Effector CD4-positive, alpha-beta T cell (primary cell): ENCODE data around the gene IRX6.

ENCODE experiments used
- DNase-seq: peaks from one replicate; pipeline ENCODE4 v3.0.0-alpha.2; 2020

Gene IRX6

GRCh38 chr16:55324285-55325079 is 479 bp downstream of the IRX6 start:
- no peak for DNase-seq

DNA sequence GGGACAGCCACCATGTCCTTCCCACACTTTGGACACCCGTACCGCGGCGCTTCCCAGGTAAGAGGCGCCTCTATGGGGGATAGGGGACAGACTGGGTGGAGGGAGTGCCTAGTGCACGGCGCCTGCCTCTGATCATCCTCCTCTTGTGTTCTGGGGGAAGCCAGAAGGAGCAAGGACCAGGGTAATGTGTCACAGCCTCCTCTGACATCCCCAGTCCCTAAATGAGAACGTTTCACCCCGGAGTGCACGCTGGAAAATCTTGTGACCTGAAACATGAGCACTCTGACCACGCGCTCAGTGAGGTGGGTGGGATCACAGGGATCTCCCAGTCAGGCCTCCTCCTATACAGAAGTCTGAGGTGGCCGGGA is 1.1 kb downstream of the IRX6 start:
- DNase-seq, result no peak

DNA sequence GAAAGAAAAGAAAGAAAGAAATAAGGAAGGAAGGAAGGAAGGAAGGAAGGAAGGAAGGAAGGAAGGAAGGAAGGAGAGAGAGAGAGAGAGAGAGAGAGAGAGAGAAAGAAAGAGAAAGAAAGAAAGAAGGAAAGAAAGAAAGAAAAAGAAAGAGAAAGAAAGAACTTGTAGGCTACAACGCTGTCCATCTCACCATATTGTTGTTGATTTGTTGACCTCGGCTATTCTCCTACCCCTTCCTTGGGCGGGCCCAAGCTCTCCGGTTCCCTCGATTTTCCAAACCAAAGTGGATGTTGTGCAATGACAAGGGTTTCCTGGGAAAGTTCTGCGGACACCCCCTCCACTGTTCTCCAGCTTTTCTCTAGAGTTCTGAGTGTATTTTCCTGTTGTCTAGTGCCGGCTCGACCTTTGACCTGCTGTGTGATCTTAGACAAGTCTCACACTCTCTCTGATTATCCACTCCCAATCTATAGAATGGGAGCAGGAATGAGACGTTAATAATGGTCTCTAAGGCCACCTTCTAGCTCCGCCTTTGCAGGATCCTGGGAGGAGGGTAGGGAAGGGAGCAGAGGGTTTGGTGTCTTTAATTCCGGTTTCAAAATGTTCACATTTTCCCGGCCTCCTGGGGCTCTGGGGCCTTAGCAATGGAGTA is 1.6 kb downstream of the IRX6 start:
- no peak for DNase-seq

DNA sequence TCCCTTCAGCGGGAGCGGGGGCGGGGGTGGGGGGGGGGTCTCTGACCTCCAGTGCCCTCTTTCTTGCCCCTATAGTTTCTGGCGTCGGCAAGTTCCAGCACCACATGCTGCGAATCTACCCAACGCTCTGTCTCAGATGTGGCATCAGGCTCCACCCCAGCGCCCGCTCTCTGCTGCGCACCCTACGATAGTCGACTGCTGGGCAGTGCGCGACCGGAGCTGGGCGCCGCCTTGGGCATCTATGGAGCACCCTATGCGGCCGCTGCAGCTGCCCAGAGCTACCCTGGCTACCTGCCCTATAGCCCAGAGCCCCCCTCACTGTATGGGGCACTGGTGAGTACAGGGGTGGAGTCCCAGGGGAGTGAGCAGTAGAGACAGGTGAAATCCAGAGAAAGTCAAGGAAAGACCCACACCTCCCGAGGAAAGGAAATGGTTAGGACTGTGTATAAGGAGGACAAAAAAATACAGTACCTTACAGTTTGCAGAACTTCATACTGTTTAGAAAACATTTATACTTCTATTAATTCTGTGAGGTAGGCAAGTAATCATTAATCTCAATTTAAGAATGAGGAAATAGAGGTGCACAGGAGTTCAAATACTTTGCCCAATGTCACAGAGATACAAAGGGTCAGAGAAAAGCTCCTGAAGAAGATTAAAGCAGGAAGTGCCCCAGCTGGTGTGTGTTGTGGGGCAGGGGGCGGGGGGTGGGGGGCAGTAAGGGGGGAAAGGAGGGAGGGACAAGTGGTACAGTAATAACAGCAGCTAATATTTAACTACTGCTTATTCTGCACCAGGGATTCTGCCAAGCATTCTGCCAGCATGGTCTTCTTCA is 2.5 kb downstream of the IRX6 start:
- no peak for DNase-seq

- no peak for DNase-seq
Observed at GRCh38 chr16:55328611-55329569, 4.9 kb downstream of the IRX6 start.

DNA sequence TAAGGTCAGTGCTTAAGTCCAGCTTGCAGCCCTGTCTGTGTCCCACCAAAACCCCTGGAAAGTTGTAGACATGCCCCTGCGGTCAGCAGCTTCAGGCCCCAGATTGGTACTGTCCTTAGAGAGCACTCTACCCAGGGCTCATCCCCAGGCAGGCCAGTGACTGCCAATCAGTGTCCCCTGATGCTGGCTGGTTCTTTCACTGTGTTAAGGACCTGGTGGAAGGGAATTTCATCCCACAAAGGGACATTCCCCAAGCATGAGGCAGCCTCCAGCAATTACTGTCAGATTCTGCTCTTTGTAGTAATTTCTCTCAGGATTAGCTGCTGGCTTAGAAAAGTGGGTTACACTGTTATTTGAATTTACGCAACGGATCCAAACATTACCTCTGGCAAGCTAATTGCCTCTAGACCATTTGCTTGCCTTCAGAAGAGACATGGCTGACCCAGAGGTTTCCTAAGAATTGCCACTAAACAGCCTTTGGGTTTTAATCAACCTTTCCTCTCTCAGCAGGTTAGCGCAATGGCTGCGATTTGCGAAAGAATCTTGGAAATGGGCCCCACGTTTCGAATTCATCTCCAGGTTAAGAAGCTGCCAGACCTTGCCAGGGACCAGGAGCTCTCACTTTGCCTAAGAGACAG is 5.9 kb downstream of the IRX6 start:
- DNase-seq, result no peak

DNA sequence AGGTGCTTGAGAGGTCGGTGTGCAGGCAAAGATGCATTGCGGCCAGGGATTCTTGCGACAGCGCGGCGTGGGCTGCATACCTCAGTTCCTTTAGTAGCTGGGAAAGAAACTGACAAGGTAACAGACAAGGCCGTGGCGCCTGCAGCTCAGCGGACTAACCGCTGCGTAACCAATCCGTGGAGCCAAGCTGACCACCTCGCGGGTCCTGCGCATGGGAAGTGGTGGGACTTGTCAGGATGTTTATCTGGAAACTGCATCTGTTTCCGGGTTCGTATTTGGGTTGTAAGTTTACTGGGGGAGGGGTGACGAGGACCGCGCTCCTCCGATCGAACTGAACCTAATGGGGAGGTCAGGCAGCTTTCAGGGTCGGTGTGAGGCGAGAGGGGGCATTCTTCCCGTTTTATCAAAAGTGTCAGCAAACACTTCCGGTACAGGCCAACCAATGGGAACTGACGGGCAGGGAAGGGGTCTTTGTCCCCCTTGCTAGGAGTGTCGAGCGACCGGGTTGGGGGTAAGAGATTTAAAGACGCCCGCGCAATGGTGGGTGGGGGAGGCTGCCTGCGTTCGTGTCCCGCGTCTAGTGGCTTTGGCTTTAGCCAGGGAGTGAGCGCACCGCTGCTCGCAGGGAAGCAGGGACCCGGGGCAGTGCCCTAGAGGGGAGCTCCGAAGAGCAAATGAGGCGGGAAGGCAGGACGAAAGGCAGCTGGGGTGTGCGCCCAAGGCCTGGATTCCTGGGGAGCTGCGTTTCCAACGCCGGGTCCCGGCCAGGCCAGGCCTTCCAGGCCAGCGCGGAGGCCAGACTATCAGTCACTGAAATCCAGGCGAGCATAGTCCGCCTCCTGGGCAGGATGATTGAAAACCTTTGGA is 7.0 kb downstream of the IRX6 start:
- no peak for DNase-seq

DNA sequence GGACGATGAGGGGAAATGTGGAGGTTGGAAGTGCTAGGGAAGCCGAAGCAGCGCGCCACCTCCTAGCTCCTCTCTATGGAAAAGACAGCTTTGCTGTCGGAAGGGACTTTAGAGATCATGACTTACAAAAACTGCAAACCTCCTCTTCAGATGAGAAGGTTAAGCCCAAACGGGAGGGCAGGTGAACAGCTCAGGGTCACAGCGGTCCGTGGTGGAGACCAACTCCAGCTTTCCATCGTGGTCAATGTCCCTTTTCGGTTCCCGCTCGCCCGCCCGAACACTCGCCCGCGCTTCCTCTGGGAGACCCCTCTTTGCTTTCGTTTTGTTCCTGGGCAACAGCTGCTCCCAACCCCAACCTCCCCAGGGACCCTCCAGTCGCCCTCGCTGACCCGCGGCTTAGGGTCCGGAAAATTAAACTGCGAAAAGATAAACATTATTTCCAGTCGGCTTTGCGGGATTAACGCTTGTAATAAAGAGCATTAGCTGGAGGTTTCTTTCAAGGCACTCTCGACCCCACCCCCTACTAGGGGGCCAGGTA is 7.7 kb downstream of the IRX6 start:
- no peak for DNase-seq

GRCh38 chr16:55333684-55334083 is 9.7 kb downstream of the IRX6 start:
- no peak for DNase-seq

- DNase-seq, result no peak
Observed at GRCh38 chr16:55338646-55339045, 14.6 kb downstream of the IRX6 start.

DNA sequence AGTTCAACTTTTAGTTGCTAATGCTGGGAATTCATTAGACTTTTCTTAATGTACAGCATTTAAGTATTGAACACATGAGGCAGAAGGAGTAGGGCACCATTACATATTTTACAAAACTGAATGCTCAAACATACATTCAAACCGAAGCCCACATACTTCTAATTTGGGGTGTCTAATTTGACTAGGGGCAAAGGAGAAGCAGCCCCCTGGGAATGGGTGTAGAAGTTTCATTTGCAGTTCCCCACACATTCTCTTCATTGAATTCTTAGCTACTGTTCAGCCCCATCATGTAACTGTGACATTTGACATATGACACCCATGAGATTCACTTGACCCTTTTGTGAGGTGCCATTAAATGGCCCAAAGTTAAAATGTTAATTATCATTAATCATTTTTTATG is 16.4 kb downstream of the IRX6 start:
- DNase-seq, result no peak

- no peak for DNase-seq
Observed at GRCh38 chr16:55341681-55342080, 17.7 kb downstream of the IRX6 start.

DNA sequence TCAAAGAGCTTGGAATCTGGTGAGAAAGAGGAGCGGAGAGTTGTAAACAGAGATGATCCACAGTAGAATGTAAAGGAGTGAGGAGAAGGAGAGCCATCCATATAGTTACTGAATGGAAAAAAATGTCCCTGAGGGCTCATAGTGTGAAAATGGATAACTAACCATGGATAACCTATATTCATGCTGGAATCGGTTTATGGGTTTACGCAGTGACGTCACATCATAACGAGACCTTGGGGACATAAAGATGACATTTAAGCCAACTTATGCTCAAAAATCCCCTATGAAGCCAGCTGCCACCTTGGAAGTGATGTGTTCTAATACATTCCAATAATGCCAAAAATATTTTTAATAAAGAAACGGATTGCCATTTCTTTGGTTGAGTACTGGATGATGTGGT is 22.5 kb downstream of the IRX6 start:
- no peak for DNase-seq

DNA sequence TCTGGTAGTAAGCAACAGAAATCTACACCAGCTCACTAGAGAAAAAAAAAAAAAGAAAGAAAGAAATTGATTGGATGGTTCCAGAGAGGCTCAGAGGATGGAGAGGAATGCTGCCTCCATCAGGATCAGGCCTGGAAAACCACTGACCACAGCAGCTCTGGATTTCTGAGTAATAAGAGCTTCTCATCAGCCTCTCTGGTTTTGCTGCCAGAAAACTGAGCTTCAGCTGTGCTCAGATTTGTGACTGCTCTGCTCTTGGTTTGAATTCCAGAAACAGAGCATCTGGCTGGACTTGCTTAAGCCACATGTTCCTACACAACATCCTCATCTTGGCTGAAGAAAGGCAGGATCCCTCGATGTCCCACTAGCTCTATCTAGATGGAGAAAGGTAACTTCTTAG is 25.9 kb downstream of the IRX6 start:
- DNase-seq, result no peak

DNA sequence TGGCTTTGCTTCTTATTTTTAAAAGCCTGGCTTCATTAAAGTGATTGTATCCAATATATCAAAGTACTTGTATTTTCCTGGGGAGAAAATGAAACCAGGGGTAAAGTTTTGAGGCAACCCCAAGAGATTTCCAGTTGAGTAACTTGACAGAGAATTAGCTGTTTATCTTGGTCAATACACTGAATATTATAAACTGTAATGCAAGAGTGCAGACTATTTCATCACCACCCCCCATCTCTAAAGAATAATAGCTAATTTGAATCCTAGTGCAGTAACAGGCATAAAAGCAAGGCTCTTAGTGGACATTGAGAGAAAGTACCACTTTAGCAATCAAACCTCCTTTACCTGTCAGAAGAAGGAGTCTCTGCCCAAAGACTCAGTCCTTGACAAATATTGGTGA is 27.0 kb downstream of the IRX6 start:
- no peak for DNase-seq

- DNase-seq, result no peak
Observed at GRCh38 chr16:55351936-55352335, 27.9 kb downstream of the IRX6 start.

- DNase-seq, result no peak
Observed at GRCh38 chr16:55357241-55357640, 33.2 kb downstream of the IRX6 start.

DNA sequence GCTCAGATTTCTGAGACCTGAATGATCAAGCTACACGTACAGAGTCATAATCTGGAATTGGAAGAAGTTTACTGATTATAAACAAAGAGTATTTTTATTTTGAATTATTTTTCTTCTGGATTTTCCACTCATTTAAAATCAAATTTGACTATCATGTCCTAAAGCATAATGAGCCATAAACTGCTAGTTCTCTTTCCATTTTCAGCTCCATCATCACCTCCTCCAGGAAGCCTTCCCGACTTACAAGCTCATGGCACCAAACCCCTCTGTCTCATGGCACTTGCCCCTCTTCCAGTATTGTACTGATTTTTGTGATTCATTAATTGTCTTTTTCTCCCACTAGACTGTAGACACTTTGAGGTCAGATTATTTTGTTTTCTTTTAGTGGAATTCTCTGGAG is 35.9 kb downstream of the IRX6 start:
- no peak for DNase-seq

DNA sequence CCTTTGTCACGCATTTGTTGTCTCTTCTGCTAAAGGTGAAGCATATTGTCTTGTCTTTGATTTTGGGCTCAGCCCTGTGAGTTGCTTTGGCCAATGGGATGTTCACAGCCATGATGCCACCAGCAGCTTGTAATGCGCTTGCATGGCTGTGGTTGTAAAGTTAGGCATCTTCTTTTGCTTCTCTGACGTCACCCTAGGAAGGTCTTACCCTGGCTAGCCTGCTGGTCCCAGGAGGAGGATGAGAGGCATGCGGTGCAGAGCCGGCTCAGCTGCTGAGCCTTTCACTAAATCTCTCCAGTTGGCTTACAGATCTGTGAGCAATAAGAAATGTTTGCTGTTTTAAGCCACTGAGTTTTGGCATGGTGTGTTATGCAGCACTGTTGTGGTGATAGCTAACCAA is 40.8 kb downstream of the IRX6 start:
- no peak for DNase-seq

- DNase-seq, result no peak
Observed at GRCh38 chr16:55367301-55367811, 43.4 kb downstream of the IRX6 start.
